Hematopoietic multipotent progenitor cell treated with erythropoietin and hydrocortisone succinate and interleukin-3 and kit ligand, for 17 days (in vitro differentiated cells): Measurements from ENCODE around the gene SHROOM3.
"Not testable (repeated sequence)": the region's sequence is repeated elsewhere in the genome, so short reads cannot be mapped to it uniquely, and the experiment has no call there.

Source experiments
- DNase-seq: peaks from one replicate; pipeline ENCODE4 v3.0.0-alpha.2; 2015; ENCODE audit warnings: low spot score

SHROOM3 gene

GRCh38 chr4:76594173-76594572 is 159.1 kb downstream of the SHROOM3 start:
- no peak for DNase-seq

GRCh38 chr4:76595435-76595834 is 160.4 kb downstream of the SHROOM3 start:
- DNase-seq, result no peak

GRCh38 chr4:76596713-76597112 is 161.7 kb downstream of the SHROOM3 start:
- no peak for DNase-seq

- DNase-seq, result no peak
Observed at GRCh38 chr4:76597423-76597979, 162.5 kb downstream of the SHROOM3 start.

GRCh38 chr4:76600447-76600846 is 165.4 kb downstream of the SHROOM3 start:
- DNase-seq, result no peak

- no peak for DNase-seq
Observed at GRCh38 chr4:76601791-76602190, 166.8 kb downstream of the SHROOM3 start.

- DNase-seq, result no peak
Observed at GRCh38 chr4:76605099-76605563, 170.1 kb downstream of the SHROOM3 start.

- no peak for DNase-seq
Observed at GRCh38 chr4:76606645-76607265, 171.7 kb downstream of the SHROOM3 start.

GRCh38 chr4:76607266-76607799 is 172.3 kb downstream of the SHROOM3 start:
- DNase-seq, result no peak

GRCh38 chr4:76607846-76608245 is 172.8 kb downstream of the SHROOM3 start:
- DNase-seq, result no peak

- not testable (repeated sequence) for DNase-seq
Observed at GRCh38 chr4:76608549-76608948, 173.5 kb downstream of the SHROOM3 start.

- DNase-seq, result no peak
Observed at GRCh38 chr4:76610751-76611547, 175.9 kb downstream of the SHROOM3 start.

GRCh38 chr4:76611616-76612207 is 176.7 kb downstream of the SHROOM3 start:
- no peak for DNase-seq

- DNase-seq, result no peak
Observed at GRCh38 chr4:76614589-76614988, 179.6 kb downstream of the SHROOM3 start.

- DNase-seq, result no peak
Observed at GRCh38 chr4:76615999-76616398, 181.0 kb downstream of the SHROOM3 start.

- no peak for DNase-seq
Observed at GRCh38 chr4:76616526-76616925, 181.5 kb downstream of the SHROOM3 start.

GRCh38 chr4:76620723-76621468 is 185.9 kb downstream of the SHROOM3 start:
- no peak for DNase-seq

GRCh38 chr4:76622126-76622525 is 187.1 kb downstream of the SHROOM3 start:
- DNase-seq, result no peak

GRCh38 chr4:76622717-76623116 is 187.7 kb downstream of the SHROOM3 start:
- DNase-seq, result no peak

- no peak for DNase-seq
Observed at GRCh38 chr4:76623217-76624045, 188.4 kb downstream of the SHROOM3 start.

GRCh38 chr4:76624241-76624681 is 189.2 kb downstream of the SHROOM3 start:
- DNase-seq, result no peak
